Mucosa of descending colon (tissue), 3 donors: ENCODE measurements around the gene GZF1. TPM values are rescaled to one million over a fixed set of nuclear protein-coding genes. Genes with fewer than 3 reads are reported as not detected.

ENCODE experiments used
- total RNA-seq, 3 donors: library from RNA; stranded (reverse); fragmentation: NEBNext Ultra II Directional in 2 of 3; extraction: Animal tissue kit (Norgen Biotek cat#: 25700) in 2 of 3; gene quantifications; one replicate each; pipeline versions ENCODE4 v1.2.1 to v1.2.4, GENCODE V29; 2021 to 2023
- donor health status: DM: no; HTN: no; CAD: no; lungs with moderate emphysema.
- donor health status: DM: no; HTN: no; CAD: no.
- donor health status: DM: no; HTN: yes; CAD: no.

The GZF1 gene
- total RNA-seq, 3 donors from 2014 or later = 5.8 to 16.2 (median 9.3) TPM

Other genes with a start within 250 kb of the GZF1 start
- 10 to 100 TPM in 2 of 3 donors, 1 to 10 TPM in 1; 9.9 to 12.9 (median 10.6) TPM for gene NXT1, start 11.4 kb upstream of the GZF1 start, total RNA-seq
- gene NAPB, start 59.3 kb downstream of the GZF1 start, total RNA-seq = 10 to 100 TPM in 1 of 3 donors, 1 to 10 TPM in 2; 8.2 to 22.8 (median 8.9) TPM
- gene CSTL1, start 77.5 kb downstream of the GZF1 start, total RNA-seq = not detected
- not detected for gene CST11, start 90.7 kb downstream of the GZF1 start, total RNA-seq
- gene CST8, start 128.9 kb downstream of the GZF1 start, total RNA-seq = not detected
- gene CST9L, start 206.3 kb downstream of the GZF1 start, total RNA-seq = not detected
- not detected for gene CST9, start 243.7 kb downstream of the GZF1 start, total RNA-seq